SK-N-SH treated with all-trans-retinoic acid at 6 μM for 48 hours (cell line): ENCODE measurements around the gene LCE3B.

Source experiments
- ARNTL ChIP-seq: fragments of 450-650 bp; formaldehyde crosslinking; IDR thresholded peaks from 2 replicates; pipeline ENCODE4 v1.5.0; 2020; ENCODE audit warnings: low read depth, mild to moderate bottlenecking, moderate library complexity, borderline replicate concordance
- CREB5 ChIP-seq: fragments of 250-450 bp; sonication (Bioruptor Pico); IDR thresholded peaks from 2 replicates; pipeline ENCODE4 v1.5.1; 2020; ENCODE audit warnings: low read depth, mild to moderate bottlenecking, moderate library complexity
- CSDC2 ChIP-seq: fragments of 250-450 bp; sonication (Bioruptor Pico); IDR thresholded peaks from 2 replicates; pipeline ENCODE4 v1.5.0; 2020; ENCODE audit warnings: mild to moderate bottlenecking, moderate library complexity
- PPARA ChIP-seq: fragments of 250-450 bp; sonication (Bioruptor Pico); IDR thresholded peaks from 2 replicates; pipeline ENCODE4 v1.5.0; 2020; ENCODE audit warnings: mild to moderate bottlenecking, borderline replicate concordance
- ZFP3 ChIP-seq: fragments of 250-450 bp; sonication (Bioruptor Pico); IDR thresholded peaks from 2 replicates; pipeline ENCODE4 v1.5.0; 2020; ENCODE audit warnings: mild to moderate bottlenecking, moderate library complexity
- ZFP30 ChIP-seq: fragments of 450-650 bp; formaldehyde crosslinking; IDR thresholded peaks from 2 replicates; pipeline ENCODE4 v1.5.0; 2022; ENCODE audit warnings: mild to moderate bottlenecking, moderate library complexity
- ZNF8 ChIP-seq: fragments of 450-650 bp; formaldehyde crosslinking; IDR thresholded peaks from 2 replicates; pipeline ENCODE4 v1.5.0; 2020; ENCODE audit warnings: mild to moderate bottlenecking, moderate library complexity

GRCh38 chr1:152622803-152623202 is 9.2 kb downstream of the LCE3B start, which contains the start of gene LCE3A:
- no peak for TF ChIP-seq CREB5 (CRISPR knock-in tag)
- TF ChIP-seq ARNTL (CRISPR knock-in tag) = no peak
- TF ChIP-seq PPARA (CRISPR knock-in tag) = no peak
- no peak for TF ChIP-seq ZFP3 (CRISPR knock-in tag)
- TF ChIP-seq ZNF8 (CRISPR knock-in tag) = no peak
- no peak for TF ChIP-seq CSDC2 (CRISPR knock-in tag)
- TF ChIP-seq ZFP30 = no peak
